HL-60 (cell line): Measurements from ENCODE around the gene MRPS26.

ENCODE experiments used
- DNase-seq, 2 experiments: peaks; one replicate each; pipeline ENCODE4 v3.0.0-alpha.2; 2010 to 2020; ENCODE audit warnings: low read depth in 1 of 2, low spot score in 1 of 2
- H3K27ac ChIP-seq: fragments of 250-450 bp; sonication (Bioruptor Pico); replicated peaks from 2 replicates; pipeline ENCODE4 v1.5.1; 2020; ENCODE audit warnings: mild to moderate bottlenecking, moderate library complexity
- H3K27me3 ChIP-seq: fragments of 250-450 bp; sonication (Bioruptor Pico); 2 replicates; pipeline ENCODE4 v1.5.1; 2021; ENCODE audit warnings: mild to moderate bottlenecking, moderate library complexity; ENCODE audit not compliant: insufficient read depth, poor library complexity, severe bottlenecking
- H3K4me3 ChIP-seq: replicated peaks from 2 replicates; pipeline ENCODE4 v1.5.1; 2011; ENCODE audit warnings: mild to moderate bottlenecking, control low read depth, low read length; ENCODE audit not compliant: insufficient read depth
- CTCF ChIP-seq: IDR thresholded peaks from one replicate; pipeline ENCODE4 v1.5.1; 2011; ENCODE audit warnings: low read length, control low read depth, inconsistent platforms; ENCODE audit not compliant: insufficient read depth
- GABPA ChIP-seq: IDR thresholded peaks from 2 replicates; pipeline ENCODE4 v1.6.1; 2012; ENCODE audit warnings: low read depth
- POLR2AphosphoS5 ChIP-seq: IDR thresholded peaks from 2 replicates; pipeline ENCODE4 v1.6.1; 2012; ENCODE audit warnings: low read depth
- REST ChIP-seq: IDR thresholded peaks from 2 replicates; pipeline ENCODE4 v1.6.1; 2012; ENCODE audit warnings: low read depth; ENCODE audit not compliant: insufficient replicate concordance
- SPI1 ChIP-seq: IDR thresholded peaks from 2 replicates; pipeline ENCODE4 v1.6.1; 2012; ENCODE audit warnings: low read depth, mild to moderate bottlenecking, borderline replicate concordance

The MRPS26 gene

GRCh38 chr20:3031524-3032147 is 14.2 kb upstream of the MRPS26 start:
- Histone ChIP-seq H3K27me3 (no peaks in the 10 kb centered on the region), H3K27ac (no peak overlapping the region), H3K4me3 (no peak overlapping the region)
- TF ChIP-seq POLR2AphosphoS5 (no peak), REST (no peak), CTCF (no peak), SPI1 (no peak), GABPA (no peak)
- no peak for DNase-seq

GRCh38 chr20:3032624-3033023 is 13.2 kb upstream of the MRPS26 start:
- Histone ChIP-seq H3K27ac (no peak overlapping the region), H3K4me3 (no peak overlapping the region), H3K27me3 (no peaks in the 10 kb centered on the region)
- TF ChIP-seq CTCF (no peak), GABPA (no peak), REST (no peak), POLR2AphosphoS5 (no peak), SPI1 (no peak)
- no peak for DNase-seq

GRCh38 chr20:3037654-3038053 is 8.2 kb upstream of the MRPS26 start:
- DNase-seq: no peak
- no peak for TF ChIP-seq REST
- TF ChIP-seq POLR2AphosphoS5: no peak
- TF ChIP-seq CTCF: no peak
- TF ChIP-seq GABPA: no peak
- no peak for TF ChIP-seq SPI1
- Histone ChIP-seq H3K27ac (no peak overlapping the region), H3K27me3 (no peaks in the 10 kb centered on the region), H3K4me3 (no peak overlapping the region)
